Measurements from ENCODE around the gene LDAF1. TPM values are rescaled to one million over a fixed set of nuclear protein-coding genes. Genes with fewer than 3 reads are reported as not detected.

Gene LDAF1
- total RNA-seq, 4 donors from 2014 or later = 96.2 to 211 (median 200) TPM

DNA sequence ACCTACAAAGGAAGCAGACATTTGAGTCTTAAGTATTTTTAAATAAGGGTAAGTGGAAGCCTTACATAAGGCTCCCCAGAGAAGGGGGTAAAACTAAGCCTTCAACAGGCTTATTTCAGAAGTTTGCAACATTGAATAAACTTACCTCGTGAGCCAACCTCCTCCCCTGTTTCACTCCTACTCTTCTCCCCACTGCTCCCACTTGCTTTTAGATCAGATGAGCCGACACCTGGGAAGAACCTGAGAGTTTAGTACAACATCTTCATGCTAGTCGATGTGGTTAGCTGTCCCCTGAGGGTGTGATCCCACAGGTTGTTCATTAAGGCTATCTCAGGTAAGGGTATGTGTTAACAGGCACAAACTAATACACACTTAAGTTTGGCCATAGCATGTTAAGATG, 39.1 kb downstream of the LDAF1 start:
- Histone ChIP-seq H3K9me3 (no peaks in the 10 kb centered on the region), H3K27me3 (peaks cover 9% of the 10 kb centered on the region), H3K4me3 (no peak overlapping the region), H3K36me3 (no peaks in the 10 kb centered on the region), H3K27ac (no peak overlapping the region), H3K4me1 (no peaks in the 10 kb centered on the region)
- 64% methylated on average over 3 of the region's 3 CpGs for WGBS
- TF ChIP-seq POLR2AphosphoS5 (IDR thresholded peaks at IDR 0.05) (no peak), POLR2A (IDR thresholded peaks at IDR 0.05) (no peak), EP300 (IDR thresholded peaks at IDR 0.05) (no peak)
- TF ChIP-seq, protein P1, sequence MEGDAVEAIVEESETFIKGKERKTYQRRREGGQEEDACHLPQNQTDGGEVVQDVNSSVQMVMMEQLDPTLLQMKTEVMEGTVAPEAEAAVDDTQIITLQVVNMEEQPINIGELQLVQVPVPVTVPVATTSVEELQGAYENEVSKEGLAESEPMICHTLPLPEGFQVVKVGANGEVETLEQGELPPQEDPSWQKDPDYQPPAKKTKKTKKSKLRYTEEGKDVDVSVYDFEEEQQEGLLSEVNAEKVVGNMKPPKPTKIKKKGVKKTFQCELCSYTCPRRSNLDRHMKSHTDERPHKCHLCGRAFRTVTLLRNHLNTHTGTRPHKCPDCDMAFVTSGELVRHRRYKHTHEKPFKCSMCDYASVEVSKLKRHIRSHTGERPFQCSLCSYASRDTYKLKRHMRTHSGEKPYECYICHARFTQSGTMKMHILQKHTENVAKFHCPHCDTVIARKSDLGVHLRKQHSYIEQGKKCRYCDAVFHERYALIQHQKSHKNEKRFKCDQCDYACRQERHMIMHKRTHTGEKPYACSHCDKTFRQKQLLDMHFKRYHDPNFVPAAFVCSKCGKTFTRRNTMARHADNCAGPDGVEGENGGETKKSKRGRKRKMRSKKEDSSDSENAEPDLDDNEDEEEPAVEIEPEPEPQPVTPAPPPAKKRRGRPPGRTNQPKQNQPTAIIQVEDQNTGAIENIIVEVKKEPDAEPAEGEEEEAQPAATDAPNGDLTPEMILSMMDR (IDR thresholded peaks at IDR 0.05) = no peak
- no peak for DNase-seq (ENCODE audit: low spot score in 2 of 2)

DNA sequence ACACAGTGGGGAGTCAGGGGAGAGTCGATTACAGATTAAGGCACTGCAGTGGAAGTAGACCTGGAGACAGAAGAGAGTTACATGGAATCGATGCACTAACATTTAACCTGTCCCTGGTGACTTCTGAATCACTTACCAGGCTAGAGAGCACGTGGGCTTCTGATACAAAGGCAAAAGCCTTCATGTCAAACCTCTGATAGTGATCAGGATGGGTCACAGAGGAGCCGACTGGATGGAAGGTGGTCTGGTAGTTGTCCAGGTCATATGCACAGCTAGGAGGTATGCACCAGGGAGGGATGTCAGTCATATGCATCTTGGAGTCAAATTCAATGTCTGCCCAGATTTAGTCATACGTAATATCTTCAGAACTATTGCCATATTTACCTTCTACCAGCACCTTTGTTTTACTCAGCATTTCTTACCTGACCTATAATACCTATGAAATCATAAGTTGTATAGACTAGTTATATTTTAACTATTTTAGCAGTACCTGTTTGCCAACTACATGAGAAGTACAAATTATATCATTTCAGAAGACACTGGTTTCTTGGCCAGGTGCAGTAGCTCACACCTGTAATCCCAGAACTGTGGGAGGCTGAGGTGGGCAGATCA, 41.2 kb downstream of the LDAF1 start:
- no peak overlapping the region for H3K27ac ChIP-seq
- no peak for TF ChIP-seq POLR2AphosphoS5 (IDR thresholded peaks at IDR 0.05)
- TF ChIP-seq, protein P1 (IDR thresholded peaks at IDR 0.05) = no peak
- TF ChIP-seq EP300 (IDR thresholded peaks at IDR 0.05) = no peak
- H3K36me3 ChIP-seq = no peaks in the 10 kb centered on the region
- WGBS = 66% methylated on average over 5 of the region's 5 CpGs
- H3K27me3 ChIP-seq = peaks cover 9% of the 10 kb centered on the region
- H3K9me3 ChIP-seq = no peaks in the 10 kb centered on the region
- DNase-seq (ENCODE audit: low spot score in 2 of 2) = no peak
- H3K4me1 ChIP-seq = no peaks in the 10 kb centered on the region
- H3K4me3 ChIP-seq = no peak overlapping the region

DNA sequence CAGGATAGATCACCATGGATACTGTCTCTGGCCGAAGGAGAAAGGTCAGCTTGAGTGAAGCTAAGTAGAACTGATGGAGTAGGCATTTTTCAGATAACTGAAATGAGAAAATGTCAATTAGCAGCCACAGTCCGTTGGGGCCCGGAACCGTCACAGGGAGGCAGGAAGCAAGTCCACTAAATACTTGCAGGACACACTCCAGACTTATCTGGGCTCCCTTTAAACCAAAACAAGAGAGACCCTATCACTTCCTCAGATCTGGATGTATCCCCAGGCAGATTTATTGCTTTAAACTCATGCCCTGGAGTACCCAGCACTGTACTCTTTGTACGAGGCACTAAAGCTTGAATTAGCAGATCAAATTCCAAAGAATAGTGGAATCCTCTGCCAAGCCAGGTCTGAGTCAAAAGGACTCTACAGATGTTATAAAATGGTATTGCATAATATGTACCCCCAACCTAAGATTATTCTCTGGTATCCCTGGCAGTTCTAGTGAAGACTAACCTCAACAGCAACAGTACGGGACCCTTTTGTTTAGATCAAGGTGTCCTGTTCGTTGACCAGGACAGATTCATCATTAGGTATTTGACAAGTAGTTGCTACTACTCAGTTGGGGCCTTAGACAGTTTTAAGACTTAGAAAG, 44.8 kb downstream of the LDAF1 start:
- Histone ChIP-seq H3K9me3 (no peaks in the 10 kb centered on the region), H3K27me3 (peaks cover 9% of the 10 kb centered on the region), H3K4me3 (no peak overlapping the region), H3K36me3 (no peaks in the 10 kb centered on the region), H3K27ac (no peak overlapping the region), H3K4me1 (no peaks in the 10 kb centered on the region)
- TF ChIP-seq POLR2AphosphoS5 (IDR thresholded peaks at IDR 0.05) (no peak), POLR2A (IDR thresholded peaks at IDR 0.05) (no peak), EP300 (IDR thresholded peaks at IDR 0.05) (no peak)
- TF ChIP-seq, protein P1 (IDR thresholded peaks at IDR 0.05) = no peak
- no peak for DNase-seq (ENCODE audit: low spot score in 2 of 2)
- 64% methylated on average over 7 of the region's 7 CpGs for whole genome bisulfite sequencing

DNA sequence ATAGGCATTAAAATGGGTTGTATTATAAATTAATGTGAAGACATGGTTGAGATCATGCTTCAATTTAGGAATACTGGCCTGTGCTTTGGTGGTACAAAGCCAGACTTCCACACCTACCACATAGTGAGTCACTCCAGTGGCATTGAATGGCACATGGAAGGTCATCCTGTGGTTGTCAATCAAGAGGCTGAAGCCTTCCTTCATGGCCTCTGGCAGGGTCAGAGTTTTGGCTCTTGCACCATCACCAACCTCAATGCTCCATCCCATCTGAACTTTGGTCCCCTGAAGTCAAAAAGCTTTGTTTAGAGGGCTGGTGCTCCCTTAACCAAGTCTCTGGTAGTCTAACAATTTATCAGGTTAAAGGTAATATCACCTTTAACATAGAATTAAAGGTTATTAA, 46.8 kb downstream of the LDAF1 start:
- Histone ChIP-seq H3K27ac (no peak overlapping the region), H3K4me3 (no peak overlapping the region), H3K36me3 (no peaks in the 10 kb centered on the region), H3K27me3 (peaks cover 7% of the 10 kb centered on the region), H3K9me3 (no peaks in the 10 kb centered on the region), H3K4me1 (no peaks in the 10 kb centered on the region)
- TF ChIP-seq EP300 (IDR thresholded peaks at IDR 0.05) (no peak), POLR2AphosphoS5 (IDR thresholded peaks at IDR 0.05) (no peak)
- TF ChIP-seq, protein P1 (IDR thresholded peaks at IDR 0.05) = no peak
- no peak for DNase-seq (ENCODE audit: low spot score in 2 of 2)

DNA sequence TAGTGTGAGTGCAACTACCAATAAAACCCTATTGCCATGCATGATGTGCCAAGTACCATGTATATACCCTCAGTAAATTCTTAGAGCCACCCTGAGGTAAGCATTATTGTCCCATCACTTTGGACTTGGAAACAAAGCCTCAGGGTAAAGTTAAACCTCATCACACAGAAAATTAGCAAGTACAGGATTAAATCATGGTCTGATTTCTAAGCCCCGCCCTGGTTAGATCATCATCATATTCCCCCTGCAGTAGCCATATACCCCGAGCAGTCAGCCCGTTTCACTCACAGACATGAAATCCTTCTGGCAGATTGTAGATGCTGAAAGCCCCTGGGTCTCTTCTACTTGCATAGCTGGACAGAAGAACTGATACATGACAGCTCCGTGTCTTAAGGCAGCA, 48.1 kb downstream of the LDAF1 start:
- DNase-seq (ENCODE audit: low spot score in 2 of 2) = no peak
- Histone ChIP-seq H3K27me3 (peaks cover 5% of the 10 kb centered on the region), H3K9me3 (no peaks in the 10 kb centered on the region), H3K36me3 (no peaks in the 10 kb centered on the region), H3K27ac (no peak overlapping the region), H3K4me1 (no peaks in the 10 kb centered on the region), H3K4me3 (no peak overlapping the region)
- TF ChIP-seq POLR2AphosphoS5 (IDR thresholded peaks at IDR 0.05) (no peak), EP300 (IDR thresholded peaks at IDR 0.05) (no peak), POLR2A (IDR thresholded peaks at IDR 0.05) (no peak)
- TF ChIP-seq, protein P1 (IDR thresholded peaks at IDR 0.05) = no peak
- 86% methylated on average over 3 of the region's 4 CpGs for WGBS
